Activated naive CD8-positive, alpha-beta T cell treated with anti-CD3 and anti-CD28 coated beads, Interleukin-2, amount 50 U/mL, for 24 hours (primary cell): ENCODE measurements around the gene TSPAN19.
"Not testable (repeated sequence)": the region's sequence is repeated elsewhere in the genome, so short reads cannot be mapped to it uniquely, and the experiment has no call there.

Experiments used
- ATAC-seq: fragments of 150-1000 bp; cut with Tn5 transposase; one replicate; pipeline ENCODE4 v1.10.0; 2021
- DNase-seq: peaks from one replicate; pipeline ENCODE4 v3.0.0; 2021
- H3K27ac Mint-ChIP-seq: one replicate; pipeline ENCODE4 v1.8.0; 2021; ENCODE audit warnings: mild to moderate bottlenecking, mixed read lengths
- H3K27me3 Mint-ChIP-seq: one replicate; pipeline ENCODE4 v1.8.0; 2021; ENCODE audit warnings: mixed read lengths
- H3K36me3 Mint-ChIP-seq: one replicate; pipeline ENCODE4 v1.8.0; 2021; ENCODE audit warnings: low read depth, mixed read lengths
- H3K4me1 Mint-ChIP-seq: one replicate; pipeline ENCODE4 v1.8.0; 2021; ENCODE audit warnings: mixed read lengths
- H3K4me3 Mint-ChIP-seq: one replicate; pipeline ENCODE4 v1.8.0; 2021; ENCODE audit warnings: mild to moderate bottlenecking, moderate library complexity, mixed read lengths
- H3K9me3 Mint-ChIP-seq: one replicate; pipeline ENCODE4 v1.8.0; 2021; ENCODE audit warnings: mixed read lengths

The TSPAN19 gene

GRCh38 chr12:85017133-85017532 lies 18.9 kb downstream of the TSPAN19 start:
- DNase-seq (no peak), ATAC-seq (no peak)
- Mint-ChIP-seq H3K36me3 (no peaks in the 10 kb centered on the region), H3K4me3 (no peak overlapping the region), H3K27me3 (peaks cover 2% of the 10 kb centered on the region), H3K9me3 (no peaks in the 10 kb centered on the region), H3K27ac (no peak overlapping the region), H3K4me1 (no peaks in the 10 kb centered on the region)

GRCh38 chr12:85016413-85016812 lies 19.7 kb downstream of the TSPAN19 start:
- no peak overlapping the region for H3K4me3 Mint-ChIP-seq
- H3K36me3 Mint-ChIP-seq = no peaks in the 10 kb centered on the region
- no peaks in the 10 kb centered on the region for H3K4me1 Mint-ChIP-seq
- DNase-seq (no peak), ATAC-seq (no peak)
- no peak overlapping the region for H3K27ac Mint-ChIP-seq
- H3K9me3 Mint-ChIP-seq = no peaks in the 10 kb centered on the region
- peaks cover 2% of the 10 kb centered on the region for H3K27me3 Mint-ChIP-seq

GRCh38 chr12:85007836-85008235 lies 28.2 kb downstream of the TSPAN19 start:
- Mint-ChIP-seq H3K4me3 (no peak overlapping the region), H3K27ac (no peak overlapping the region), H3K9me3 (no peaks in the 10 kb centered on the region), H3K27me3 (no peaks in the 10 kb centered on the region), H3K36me3 (no peaks in the 10 kb centered on the region), H3K4me1 (no peaks in the 10 kb centered on the region)
- DNase-seq (no peak), ATAC-seq (no peak)

GRCh38 chr12:85006206-85006605 lies 29.9 kb downstream of the TSPAN19 start:
- H3K9me3 Mint-ChIP-seq = peaks cover 4% of the 10 kb centered on the region
- no peak for ATAC-seq
- H3K4me1 Mint-ChIP-seq = no peaks in the 10 kb centered on the region

GRCh38 chr12:85005615-85006014 lies 30.5 kb downstream of the TSPAN19 start:
- Mint-ChIP-seq H3K4me1 (no peaks in the 10 kb centered on the region), H3K4me3 (no peak overlapping the region), H3K27ac (no peak overlapping the region), H3K27me3 (no peaks in the 10 kb centered on the region), H3K9me3 (peaks cover 4% of the 10 kb centered on the region), H3K36me3 (no peaks in the 10 kb centered on the region)
- DNase-seq (no peak), ATAC-seq (no peak)

More at GRCh38 chr12:85006206-85006605, 29.9 kb downstream of the TSPAN19 start:
- Mint-ChIP-seq H3K4me3 (no peak overlapping the region), H3K27me3 (no peaks in the 10 kb centered on the region), H3K36me3 (no peaks in the 10 kb centered on the region), H3K27ac (no peak overlapping the region)
- no peak for DNase-seq

GRCh38 chr12:85005047-85005446 lies 31.0 kb downstream of the TSPAN19 start:
- not testable (repeated sequence) for H3K4me3 Mint-ChIP-seq, DNase-seq, H3K4me1 Mint-ChIP-seq, H3K27ac Mint-ChIP-seq, H3K9me3 Mint-ChIP-seq, ATAC-seq, H3K27me3 Mint-ChIP-seq, H3K36me3 Mint-ChIP-seq

- no peak for ATAC-seq
- Mint-ChIP-seq H3K4me3 (no peak overlapping the region), H3K27ac (no peak overlapping the region), H3K9me3 (peaks cover 4% of the 10 kb centered on the region), H3K4me1 (no peaks in the 10 kb centered on the region), H3K27me3 (no peaks in the 10 kb centered on the region), H3K36me3 (no peaks in the 10 kb centered on the region)
- no peak for DNase-seq
Observed at GRCh38 chr12:85004204-85004603, 31.9 kb downstream of the TSPAN19 start.

- Mint-ChIP-seq H3K4me3 (no peak overlapping the region), H3K27me3 (no peaks in the 10 kb centered on the region), H3K27ac (no peak overlapping the region), H3K36me3 (no peaks in the 10 kb centered on the region), H3K4me1 (no peaks in the 10 kb centered on the region), H3K9me3 (peaks cover 4% of the 10 kb centered on the region)
- ATAC-seq = no peak
- DNase-seq = no peak
Observed at GRCh38 chr12:85002778-85003296, 33.2 kb downstream of the TSPAN19 start.

GRCh38 chr12:85000729-85001128 lies 35.3 kb downstream of the TSPAN19 start:
- no peak overlapping the region for H3K4me3 Mint-ChIP-seq
- DNase-seq (no peak), ATAC-seq (no peak)
- no peaks in the 10 kb centered on the region for H3K36me3 Mint-ChIP-seq
- no peaks in the 10 kb centered on the region for H3K27me3 Mint-ChIP-seq
- H3K9me3 Mint-ChIP-seq = peaks cover 4% of the 10 kb centered on the region
- no peak overlapping the region for H3K27ac Mint-ChIP-seq
- no peaks in the 10 kb centered on the region for H3K4me1 Mint-ChIP-seq

GRCh38 chr12:84998341-84998740 lies 37.7 kb downstream of the TSPAN19 start:
- no peak for ATAC-seq
- DNase-seq = no peak

GRCh38 chr12:84996759-84997158 lies 39.3 kb downstream of the TSPAN19 start:
- H3K4me1 Mint-ChIP-seq = no peaks in the 10 kb centered on the region
- DNase-seq (no peak), ATAC-seq (no peak)
- peaks cover under 1% of the 10 kb centered on the region for H3K9me3 Mint-ChIP-seq
- H3K4me3 Mint-ChIP-seq = no peak overlapping the region
- H3K27ac Mint-ChIP-seq = no peak overlapping the region
- no peaks in the 10 kb centered on the region for H3K27me3 Mint-ChIP-seq
- H3K36me3 Mint-ChIP-seq = no peaks in the 10 kb centered on the region

More at GRCh38 chr12:84998341-84998740, 37.7 kb downstream of the TSPAN19 start:
- Mint-ChIP-seq H3K27ac (no peak overlapping the region), H3K36me3 (no peaks in the 10 kb centered on the region), H3K9me3 (peaks cover 4% of the 10 kb centered on the region), H3K27me3 (no peaks in the 10 kb centered on the region), H3K4me3 (no peak overlapping the region), H3K4me1 (no peaks in the 10 kb centered on the region)

- no peak overlapping the region for H3K27ac Mint-ChIP-seq
- ATAC-seq (no peak), DNase-seq (no peak)
- no peaks in the 10 kb centered on the region for H3K4me1 Mint-ChIP-seq
- no peaks in the 10 kb centered on the region for H3K27me3 Mint-ChIP-seq
- H3K4me3 Mint-ChIP-seq = no peak overlapping the region
- H3K9me3 Mint-ChIP-seq = no peaks in the 10 kb centered on the region
- H3K36me3 Mint-ChIP-seq = no peaks in the 10 kb centered on the region
Observed at GRCh38 chr12:84995641-84996040, 40.4 kb downstream of the TSPAN19 start.

- H3K9me3 Mint-ChIP-seq = no peaks in the 10 kb centered on the region
- H3K4me1 Mint-ChIP-seq = no peaks in the 10 kb centered on the region
- no peak for DNase-seq
- no peaks in the 10 kb centered on the region for H3K36me3 Mint-ChIP-seq
- no peak for ATAC-seq
- no peaks in the 10 kb centered on the region for H3K27me3 Mint-ChIP-seq
- no peak overlapping the region for H3K4me3 Mint-ChIP-seq
- no peak overlapping the region for H3K27ac Mint-ChIP-seq
Observed at GRCh38 chr12:84994426-84994825, 41.7 kb downstream of the TSPAN19 start.

- Mint-ChIP-seq H3K9me3 (no peaks in the 10 kb centered on the region), H3K4me1 (no peaks in the 10 kb centered on the region), H3K4me3 (no peak overlapping the region), H3K36me3 (no peaks in the 10 kb centered on the region), H3K27me3 (no peaks in the 10 kb centered on the region), H3K27ac (no peak overlapping the region)
- ATAC-seq (no peak), DNase-seq (no peak)
Observed at GRCh38 chr12:84986586-84986985, 49.5 kb downstream of the TSPAN19 start.

GRCh38 chr12:84986117-84986516 lies 50.0 kb downstream of the TSPAN19 start:
- Mint-ChIP-seq H3K9me3 (no peaks in the 10 kb centered on the region), H3K27ac (no peak overlapping the region), H3K36me3 (no peaks in the 10 kb centered on the region), H3K4me1 (no peaks in the 10 kb centered on the region), H3K4me3 (no peak overlapping the region), H3K27me3 (no peaks in the 10 kb centered on the region)
- ATAC-seq (no peak), DNase-seq (no peak)

- H3K36me3 Mint-ChIP-seq = no peaks in the 10 kb centered on the region
- ATAC-seq (no peak), DNase-seq (no peak)
- no peak overlapping the region for H3K27ac Mint-ChIP-seq
- no peaks in the 10 kb centered on the region for H3K4me1 Mint-ChIP-seq
- H3K9me3 Mint-ChIP-seq = no peaks in the 10 kb centered on the region
- no peaks in the 10 kb centered on the region for H3K27me3 Mint-ChIP-seq
- H3K4me3 Mint-ChIP-seq = no peak overlapping the region
Observed at GRCh38 chr12:84983289-84983688, 52.8 kb downstream of the TSPAN19 start.
